GM19455 (cell line): Measurements from ENCODE around the gene CFAP298.
"Not testable (repeated sequence)": the region's sequence is repeated elsewhere in the genome, so short reads cannot be mapped to it uniquely, and the experiment has no call there.

ENCODE experiments used
- ATAC-seq: cut with Tn5 transposase; IDR thresholded peaks from one replicate; pipeline ENCODE4 v1.9.1; 2021; ENCODE audit not compliant: unreplicated experiment

Gene CFAP298

DNA sequence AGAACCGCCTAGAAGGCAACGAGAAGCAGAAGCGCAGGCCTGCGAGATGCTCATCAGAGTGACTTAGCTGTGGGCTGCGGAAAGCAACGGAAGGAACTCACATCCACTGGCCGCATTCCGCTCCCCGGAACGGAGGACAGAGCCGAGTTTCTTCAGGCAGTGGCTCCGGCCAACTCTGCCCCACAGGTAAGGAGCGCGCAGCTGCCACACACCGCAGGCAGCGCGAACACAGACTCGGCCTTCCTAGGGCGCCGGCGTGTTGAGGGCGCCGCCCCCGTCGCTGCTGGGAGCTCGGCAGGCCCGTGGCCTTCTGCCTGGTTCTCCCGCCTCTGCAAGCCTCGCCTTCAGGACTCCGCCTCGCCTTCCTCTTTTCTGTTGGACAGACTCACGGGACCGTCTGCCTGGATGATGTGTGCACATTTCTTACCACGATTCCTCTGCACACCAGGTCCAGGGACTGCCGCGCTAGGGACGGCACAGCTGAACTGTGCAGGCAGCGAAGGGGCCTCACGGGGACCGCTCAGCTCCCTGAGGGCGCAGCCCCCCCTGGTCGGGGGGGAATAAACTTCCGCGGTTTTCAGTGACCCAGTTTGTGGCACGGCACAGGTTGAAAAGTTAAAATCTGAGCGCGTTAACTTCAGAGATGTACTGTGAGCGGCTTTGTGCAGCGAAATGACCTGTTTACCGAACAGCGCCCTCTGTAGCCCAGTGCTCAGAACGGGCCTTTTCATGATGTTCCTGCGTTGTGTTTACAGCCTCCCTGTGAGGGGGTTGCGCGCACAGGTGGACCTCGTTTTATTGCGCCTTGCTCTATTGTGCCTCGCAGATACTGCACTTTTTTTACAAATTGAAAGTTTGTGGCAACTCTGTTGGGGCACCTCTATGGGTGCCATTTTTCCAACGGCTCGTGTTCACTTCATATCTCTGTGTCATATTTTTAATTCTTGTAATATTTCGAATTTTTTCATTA is 42.6 kb downstream of the CFAP298 start:
- peak; percentile 70 for ATAC-seq

DNA sequence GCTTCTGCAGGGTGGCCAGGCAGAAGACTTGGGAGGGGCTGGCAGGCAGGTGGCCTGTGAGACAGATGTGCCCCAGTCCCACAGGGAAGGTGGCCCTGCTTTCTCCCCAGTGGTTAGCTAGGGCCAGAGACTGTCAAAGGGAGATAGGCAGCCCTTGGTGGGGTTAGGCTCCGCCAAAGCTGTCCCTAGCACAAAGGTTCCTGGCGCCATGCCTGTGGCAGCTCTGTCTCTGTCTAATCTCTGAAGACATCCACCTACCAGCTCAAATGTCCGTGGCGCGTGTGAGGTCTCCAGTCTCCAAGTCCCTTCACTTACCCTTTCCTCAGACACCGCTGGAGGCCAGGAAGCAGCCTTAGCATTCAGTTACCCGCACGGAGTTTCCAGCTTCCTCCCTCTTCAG is 44.6 kb downstream of the CFAP298 start:
- ATAC-seq: no peak

DNA sequence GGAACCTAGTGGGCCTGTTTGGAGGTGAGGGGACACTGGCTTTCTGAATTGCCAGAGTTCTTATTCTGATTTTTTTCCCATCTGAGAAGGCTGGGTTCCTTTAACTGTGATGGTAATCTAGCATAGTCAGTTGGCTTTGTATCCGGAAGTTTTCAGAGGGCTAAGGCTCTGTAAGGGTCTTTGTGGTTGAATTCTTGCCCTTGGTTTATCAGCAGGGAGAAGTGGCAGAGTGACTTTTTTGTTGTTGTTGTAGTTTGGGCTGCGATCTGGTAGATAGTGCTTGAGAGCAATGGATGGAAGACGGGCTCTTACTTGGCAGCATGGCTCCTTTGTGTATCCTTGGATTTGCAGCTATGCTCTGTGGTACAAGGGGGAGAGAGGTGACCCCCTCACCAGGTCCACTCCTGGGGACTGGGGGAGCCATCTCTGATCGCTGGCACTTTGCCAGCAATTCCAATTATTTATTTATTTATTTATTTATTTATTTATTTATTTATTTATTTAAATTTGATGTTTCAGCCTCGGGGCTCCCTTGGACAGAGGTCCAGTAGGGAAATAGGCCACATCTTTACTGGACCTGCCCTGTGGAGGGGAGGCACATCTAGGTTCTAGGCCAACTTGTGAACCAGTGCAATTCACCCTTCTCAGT is 45.3 kb downstream of the CFAP298 start:
- no peak for ATAC-seq

DNA sequence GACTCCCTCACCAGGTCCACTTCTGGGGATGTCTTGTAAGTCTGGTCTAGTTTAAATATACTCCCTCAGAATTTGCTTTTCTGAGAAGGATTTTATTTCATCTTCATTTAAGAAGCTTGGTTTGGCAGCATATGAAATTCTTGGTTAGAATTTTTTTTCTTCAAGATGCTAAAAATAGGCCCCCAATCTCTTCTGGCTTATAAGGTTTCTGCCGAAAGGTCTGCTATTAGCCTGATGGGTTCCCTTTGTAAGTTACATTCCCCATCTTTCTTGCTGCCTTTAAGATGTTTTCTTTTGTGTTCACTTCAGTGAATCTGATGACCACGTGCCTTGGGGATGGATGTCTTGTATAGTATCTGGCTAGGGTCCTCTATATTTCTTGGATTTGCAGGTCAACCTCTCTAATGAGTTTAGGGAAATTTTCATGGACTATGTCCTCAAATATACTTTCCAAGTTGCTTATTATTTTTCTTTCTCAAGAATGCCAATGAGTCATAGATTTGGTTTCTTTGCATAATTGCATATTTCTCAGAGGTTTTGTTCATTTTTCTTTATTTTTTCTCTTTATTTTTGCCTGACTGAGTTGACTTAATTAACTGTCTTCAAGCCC is 46.2 kb downstream of the CFAP298 start:
- ATAC-seq: no peak

DNA sequence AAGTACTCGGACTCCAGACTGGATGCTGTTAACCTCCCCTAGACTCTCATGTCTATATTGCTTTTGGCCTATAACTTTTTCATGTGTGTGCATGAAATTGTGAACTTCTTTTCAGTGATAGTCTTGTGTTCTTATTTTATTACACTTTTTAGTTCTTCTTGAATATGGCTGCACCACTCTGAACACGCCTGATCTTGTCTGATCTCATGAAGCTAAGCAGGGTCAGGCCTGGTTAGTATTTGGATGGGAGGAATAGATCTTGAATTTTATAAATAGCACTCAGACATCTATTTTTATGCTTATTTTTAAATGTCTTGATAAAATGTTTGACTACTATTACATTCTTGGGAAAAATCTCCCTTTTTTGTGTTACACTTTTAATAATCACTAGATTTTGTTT is 49.3 kb downstream of the CFAP298 start:
- no peak for ATAC-seq

DNA sequence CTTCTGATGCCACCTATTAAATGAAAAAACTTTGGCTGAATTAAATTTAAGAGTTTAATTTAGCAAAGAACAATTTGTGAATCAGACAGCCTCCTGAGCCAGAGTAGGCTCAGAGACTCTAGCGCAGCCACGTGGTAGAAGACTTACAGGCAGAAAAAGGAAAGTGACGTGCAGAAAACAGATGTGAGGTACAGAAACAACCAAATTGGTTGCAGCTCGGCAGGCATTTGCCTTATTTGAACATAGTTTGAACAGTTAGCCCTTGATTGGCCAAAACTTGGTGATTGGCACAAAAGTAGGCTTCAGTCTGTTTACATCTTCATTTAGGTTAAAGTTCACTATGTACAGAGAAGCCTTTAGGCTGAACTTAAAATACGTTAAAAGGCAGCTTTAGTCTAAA is 49.8 kb downstream of the CFAP298 start:
- no peak for ATAC-seq

DNA sequence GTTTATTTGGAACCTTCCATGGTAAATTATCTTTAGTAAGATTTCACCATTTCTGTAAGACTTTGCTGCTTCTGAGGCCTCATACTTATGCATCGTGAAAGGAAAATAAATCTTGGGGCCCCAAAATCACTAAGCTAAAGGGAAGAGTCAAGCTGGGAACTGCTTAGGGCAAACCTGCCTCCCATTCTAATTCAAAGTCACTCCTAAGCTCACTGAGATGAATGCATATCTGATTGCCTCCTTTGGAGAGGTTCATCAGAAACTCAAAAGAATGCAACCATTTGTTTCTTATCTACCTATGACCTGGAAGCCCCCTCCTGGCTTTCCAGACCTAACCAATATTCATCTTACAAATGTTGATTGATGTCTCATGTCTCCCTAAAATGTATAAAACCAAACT is 50.7 kb downstream of the CFAP298 start:
- not testable (repeated sequence) for ATAC-seq

DNA sequence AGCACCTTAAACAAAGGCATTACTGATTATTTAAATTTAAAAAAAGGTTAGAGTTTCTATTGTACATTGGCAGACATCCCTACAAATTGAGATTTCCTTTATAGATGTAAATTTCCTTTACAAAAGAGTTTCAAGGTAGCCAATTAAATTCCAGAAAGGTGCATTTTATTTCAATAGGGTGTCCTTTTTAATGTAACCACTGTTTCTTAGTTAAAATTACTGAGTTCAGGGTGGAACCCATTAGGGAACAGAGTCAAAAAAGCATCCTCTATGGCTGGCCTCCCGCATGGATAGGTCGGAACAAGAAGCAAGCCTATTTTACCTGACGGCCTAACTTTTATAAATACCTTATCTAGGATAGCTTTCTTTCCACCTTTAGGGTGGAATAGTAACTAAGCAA is 51.3 kb downstream of the CFAP298 start:
- no peak for ATAC-seq

DNA sequence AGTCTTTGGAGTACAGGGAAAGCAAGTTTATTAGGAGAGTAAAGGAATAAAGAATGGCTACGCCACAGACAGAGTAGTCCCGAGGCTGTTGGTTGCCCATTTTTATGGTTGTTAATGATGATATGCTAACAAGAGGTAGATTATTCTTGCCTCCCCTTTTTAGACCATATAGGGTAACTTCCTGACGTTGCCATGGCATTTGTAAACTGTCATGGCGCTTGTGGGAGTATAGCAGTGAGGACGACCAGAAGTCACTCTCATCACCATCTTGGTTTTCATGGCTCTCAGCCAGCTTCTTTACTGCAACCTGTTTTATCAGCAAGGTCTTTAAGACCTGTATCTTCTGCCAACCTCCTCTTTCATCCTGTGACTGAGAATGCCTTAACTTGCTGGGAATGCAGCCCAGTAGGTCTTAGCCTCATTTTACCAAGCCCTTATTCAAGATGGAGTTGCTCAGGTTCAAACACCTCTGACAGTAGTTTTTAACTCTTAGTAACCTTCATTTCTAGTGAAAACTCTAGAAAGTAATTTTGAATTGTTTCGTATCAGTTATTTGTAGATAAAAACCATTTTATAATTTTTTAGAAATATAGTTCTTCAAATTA is 53.1 kb downstream of the CFAP298 start:
- no peak for ATAC-seq

DNA sequence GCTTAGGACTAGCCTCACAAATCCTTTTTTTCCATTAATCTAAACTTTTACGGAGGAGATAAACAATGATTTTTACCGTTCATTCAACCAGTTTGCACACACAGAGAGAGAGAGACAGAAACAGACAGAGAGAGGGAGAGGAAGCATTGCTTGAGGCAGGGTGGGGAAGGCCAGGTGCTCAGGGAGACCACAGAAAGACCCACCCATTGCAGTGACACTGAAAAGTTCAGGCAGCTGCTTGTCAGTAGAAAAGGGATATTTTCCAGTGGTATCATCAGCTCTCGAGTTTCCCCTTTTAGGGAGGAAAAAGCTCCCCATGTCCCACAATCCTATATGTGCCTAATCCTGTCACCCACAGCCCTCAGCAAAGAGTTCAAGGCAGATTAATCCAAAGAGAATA is 54.1 kb downstream of the CFAP298 start:
- no peak for ATAC-seq

DNA sequence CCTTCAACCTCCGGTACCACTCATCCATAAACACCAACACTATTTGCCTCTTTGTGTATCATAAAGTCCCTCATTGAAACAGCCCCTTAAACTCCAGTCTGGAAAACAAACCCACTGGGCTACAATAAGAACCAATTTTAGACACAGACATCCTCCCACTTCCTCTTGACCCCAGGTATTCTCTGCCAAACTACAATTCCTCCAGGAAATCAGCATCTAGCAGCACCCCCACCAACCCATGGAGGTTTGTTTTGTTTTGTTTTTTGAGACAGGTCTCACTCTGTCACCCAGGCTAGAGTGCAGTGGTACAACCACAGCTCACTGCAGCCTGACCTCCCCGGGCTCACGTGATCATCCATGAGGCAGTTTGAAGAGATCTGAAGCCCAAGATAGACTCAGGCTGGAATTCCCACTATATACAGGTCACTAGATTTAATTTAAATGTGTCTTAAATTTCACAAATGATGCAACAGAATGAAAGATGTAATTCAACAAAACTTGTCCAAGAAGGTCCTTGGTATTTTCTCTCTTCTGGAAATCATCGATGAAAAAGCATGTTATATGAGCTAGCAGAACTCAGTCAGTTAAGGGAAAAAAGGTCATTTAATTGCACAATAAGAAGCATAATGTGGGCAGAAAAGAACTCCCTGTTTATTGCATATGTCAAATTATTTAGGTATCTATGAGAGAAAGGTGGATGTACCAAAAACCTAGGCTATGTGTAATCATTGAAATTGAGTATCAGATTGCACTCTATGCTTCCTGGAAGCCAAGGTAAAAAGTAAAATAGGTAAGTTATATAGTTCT is 57.1 kb downstream of the CFAP298 start:
- ATAC-seq: no peak

DNA sequence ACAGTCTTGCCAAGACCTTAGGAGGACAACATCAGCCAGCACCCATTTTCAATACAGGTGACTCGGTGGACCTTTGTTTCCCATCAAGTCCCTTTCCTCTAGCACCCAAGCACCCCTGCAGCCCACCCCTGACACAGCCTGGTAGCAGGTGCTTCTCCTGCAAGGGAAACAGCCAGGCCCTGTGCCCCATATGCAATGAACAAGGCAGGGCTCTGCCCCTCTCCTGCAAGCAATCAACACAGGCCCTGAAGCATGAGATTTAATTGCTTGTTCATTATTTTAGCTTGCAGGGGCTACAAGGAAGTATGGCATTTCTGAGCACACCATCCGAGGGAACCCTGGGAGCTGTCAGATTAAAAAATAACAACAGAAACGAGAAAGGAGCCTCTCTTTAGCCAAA is 62.3 kb downstream of the CFAP298 start:
- no peak for ATAC-seq

DNA sequence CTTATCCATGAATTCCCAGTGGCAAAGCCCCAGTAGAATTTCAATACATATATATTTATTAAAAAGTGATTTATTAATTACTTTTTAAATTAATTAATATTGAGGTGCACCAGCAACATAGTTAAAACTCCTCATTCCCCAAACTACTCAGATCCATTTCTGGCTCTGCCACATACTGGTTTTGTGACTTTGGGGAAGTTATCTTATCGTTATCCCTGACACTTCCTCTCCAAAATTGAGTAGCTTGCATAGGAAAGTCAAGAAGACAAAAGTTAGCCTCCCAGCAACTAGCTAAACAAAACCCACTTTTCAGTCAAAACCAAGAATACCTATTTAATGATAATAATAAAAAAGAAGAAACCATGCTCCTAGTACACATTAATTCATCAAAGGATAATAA is 62.7 kb downstream of the CFAP298 start:
- ATAC-seq: no peak
